ENCODE results near the gene FASTK. TPM values are rescaled to one million over a fixed set of nuclear protein-coding genes. Genes with fewer than 3 reads are reported as not detected.

FASTK gene
- total RNA-seq, 2 donors from 2014 or later: 64.0 to 71.0 TPM

GRCh38 chr7:151129117-151129959 is 48.7 kb upstream of the FASTK start:
- Histone ChIP-seq H3K4me3 (ENCODE audit: low read length) (no peak overlapping the region), H3K27me3 (ENCODE audit: control insufficient read depth, insufficient read depth, low read length, poor library complexity, severe bottlenecking) (no peaks in the 10 kb centered on the region), H3K36me3 (ENCODE audit: control insufficient read depth, insufficient read depth, low read length) (peaks cover 39% of the 10 kb centered on the region), H3K4me1 (ENCODE audit: control insufficient read depth, insufficient read depth, low read length) (peaks cover 4% of the 10 kb centered on the region), H3K9ac (ENCODE audit: extremely low read depth, low read length, poor library complexity, severe bottlenecking) (no peak overlapping the region), H3K27ac (ENCODE audit: low read depth, low read length) (no peak overlapping the region), H3K9me3 (ENCODE audit: control insufficient read depth, low read length) (no peaks in the 10 kb centered on the region)
- no peak for TF ChIP-seq CTCF (conservative IDR thresholded peaks at IDR 0.05)
- WGBS, 2 experiments (ENCODE audit: insufficient coverage in 1 of 2, insufficient read length in 1 of 2): 92 to 93% methylated on average over 20 to 28 of the region's 28 CpGs
- H3K4me1 Mint-ChIP-seq: no peaks in the 10 kb centered on the region
- no peak for DNase-seq
- no peak overlapping the region for H3K27ac Mint-ChIP-seq
- no peak overlapping the region for H3K4me3 Mint-ChIP-seq
- no peaks in the 10 kb centered on the region for H3K9me3 Mint-ChIP-seq
- peaks cover 2% of the 10 kb centered on the region for H3K27me3 Mint-ChIP-seq (ENCODE audit: insufficient read depth)
- peaks cover 46% of the 10 kb centered on the region for H3K36me3 Mint-ChIP-seq (ENCODE audit: low read depth)

- 88 to 92% methylated on average over 4 to 8 of the region's 8 CpGs for WGBS, 2 experiments (ENCODE audit: insufficient coverage in 1 of 2, insufficient read length in 1 of 2)
- no peak overlapping the region for H3K27ac ChIP-seq (ENCODE audit: low read depth, low read length)
- H3K4me1 ChIP-seq (ENCODE audit: control insufficient read depth, insufficient read depth, low read length): peaks cover 4% of the 10 kb centered on the region
- Mint-ChIP-seq H3K4me1 (peaks cover under 1% of the 10 kb centered on the region), H3K27me3 (ENCODE audit: insufficient read depth) (peaks cover 4% of the 10 kb centered on the region), H3K36me3 (ENCODE audit: low read depth) (peaks cover 48% of the 10 kb centered on the region), H3K27ac (no peak overlapping the region), H3K9me3 (no peaks in the 10 kb centered on the region), H3K4me3 (no peak overlapping the region)
- peaks cover 38% of the 10 kb centered on the region for H3K36me3 ChIP-seq (ENCODE audit: control insufficient read depth, insufficient read depth, low read length)
- no peak overlapping the region for H3K4me3 ChIP-seq (ENCODE audit: low read length)
- no peaks in the 10 kb centered on the region for H3K9me3 ChIP-seq (ENCODE audit: control insufficient read depth, low read length)
- no peaks in the 10 kb centered on the region for H3K27me3 ChIP-seq (ENCODE audit: control insufficient read depth, insufficient read depth, low read length, poor library complexity, severe bottlenecking)
- no peak for DNase-seq
- no peak for TF ChIP-seq CTCF (conservative IDR thresholded peaks at IDR 0.05)
- H3K9ac ChIP-seq (ENCODE audit: extremely low read depth, low read length, poor library complexity, severe bottlenecking): no peak overlapping the region
Measured at GRCh38 chr7:151128716-151129115, 48.1 kb upstream of the FASTK start.

GRCh38 chr7:151128144-151128543 is 47.5 kb upstream of the FASTK start:
- Mint-ChIP-seq H3K36me3 (ENCODE audit: low read depth) (peaks cover 49% of the 10 kb centered on the region), H3K9me3 (no peaks in the 10 kb centered on the region), H3K4me3 (no peak overlapping the region), H3K27me3 (ENCODE audit: insufficient read depth) (peaks cover 4% of the 10 kb centered on the region), H3K4me1 (peaks cover 2% of the 10 kb centered on the region), H3K27ac (no peak overlapping the region)
- Histone ChIP-seq H3K4me1 (ENCODE audit: control insufficient read depth, insufficient read depth, low read length) (peaks cover 4% of the 10 kb centered on the region), H3K27me3 (ENCODE audit: control insufficient read depth, insufficient read depth, low read length, poor library complexity, severe bottlenecking) (no peaks in the 10 kb centered on the region), H3K36me3 (ENCODE audit: control insufficient read depth, insufficient read depth, low read length) (peaks cover 35% of the 10 kb centered on the region), H3K9me3 (ENCODE audit: control insufficient read depth, low read length) (no peaks in the 10 kb centered on the region), H3K9ac (ENCODE audit: extremely low read depth, low read length, poor library complexity, severe bottlenecking) (no peak overlapping the region), H3K27ac (ENCODE audit: low read depth, low read length) (no peak overlapping the region), H3K4me3 (ENCODE audit: low read length) (no peak overlapping the region)
- TF ChIP-seq CTCF (conservative IDR thresholded peaks at IDR 0.05): no peak
- WGBS, 2 experiments (ENCODE audit: insufficient coverage in 1 of 2, insufficient read length in 1 of 2): 77 to 86% methylated on average over 5 to 14 of the region's 14 CpGs
- DNase-seq: no peak
